ENCODE measurements around the gene PSMG1. TPM values are rescaled to one million over a fixed set of nuclear protein-coding genes. Genes with fewer than 3 reads are reported as not detected.

Gene PSMG1
- total and polyA plus RNA-seq, 12 donors = 14.8 to 29.4 (median 25.5) TPM

DNA sequence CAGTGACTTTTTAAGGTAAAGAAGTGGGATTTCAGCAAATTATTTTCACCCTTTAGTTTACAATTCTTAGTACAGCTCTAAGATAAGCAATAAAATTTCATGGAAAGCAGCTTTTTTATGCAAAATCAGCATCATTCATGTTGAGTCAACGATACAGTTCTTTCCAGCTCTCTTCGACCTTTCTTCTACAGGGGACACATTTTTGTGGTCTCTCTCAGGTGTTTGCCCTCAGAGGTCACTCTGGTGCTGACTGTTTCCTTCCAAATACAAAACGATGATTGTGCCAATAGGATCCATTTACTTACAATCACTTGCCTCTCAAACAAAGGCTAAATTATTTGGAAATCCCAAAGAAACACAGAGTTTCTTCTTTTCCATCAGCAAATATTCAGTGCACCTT is 51.0 kb downstream of the PSMG1 start:
- DNase-seq = no peak
- Histone ChIP-seq H3K4me3 (no peak overlapping the region), H3K27ac (no peak overlapping the region), H3K4me1 (peaks cover 0 to 8% (median 0%) of the 10 kb centered on the region in 9 donors), H3K36me3 (no peaks in the 10 kb centered on the region), H3K27me3 (no peaks in the 10 kb centered on the region), H3K9me3 (peaks cover 0 to 12% (median 0%) of the 10 kb centered on the region in 11 donors)
- WGBS, 2 donors = 79 to 94% methylated on average over 3 of the region's 3 CpGs
- ATAC-seq = no peak
- no peak for TF ChIP-seq CTCF (IDR thresholded peaks at IDR 0.05)
- intact Hi-C loops (cut with DNase I) = loop anchor here in 3 of 10 donors (5.0 to 10.0 kb wide), 3 partner anchors 330 to 627 kb away; no protein-coding TSS in a partner anchor

- no peaks in the 10 kb centered on the region for H3K27me3 ChIP-seq
- peaks cover 0 to 12% (median 0%) of the 10 kb centered on the region in 11 donors for H3K9me3 ChIP-seq
- H3K36me3 ChIP-seq = no peaks in the 10 kb centered on the region
- no peak overlapping the region for H3K4me3 ChIP-seq
- no peak for ATAC-seq
- H3K4me1 ChIP-seq = peaks cover 0 to 3% (median 0%) of the 10 kb centered on the region in 9 donors
- intact Hi-C loops (cut with DNase I) = loop anchor here in 3 of 10 donors (5.0 to 10.0 kb wide), 3 partner anchors 329 to 627 kb away; no protein-coding TSS in a partner anchor
- no peak for DNase-seq
- TF ChIP-seq CTCF (IDR thresholded peaks at IDR 0.05) = no peak
- no peak overlapping the region for H3K27ac ChIP-seq
- 78 to 88% methylated on average over 1 of the region's 1 CpG for WGBS, 2 donors
These were observed 51.5 kb downstream of the PSMG1 start for GRCh38 chr21:39131791-39132190.

- no peak for TF ChIP-seq CTCF (IDR thresholded peaks at IDR 0.05)
- Histone ChIP-seq H3K4me3 (no peak overlapping the region), H3K4me1 (peaks cover 0 to 25% (median 13%) of the 10 kb centered on the region in 9 donors), H3K27ac (no peak overlapping the region), H3K36me3 (no peaks in the 10 kb centered on the region), H3K27me3 (no peaks in the 10 kb centered on the region), H3K9me3 (peaks cover 0 to 28% (median 9%) of the 10 kb centered on the region in 11 donors)
- DNase-seq (no peak), ATAC-seq (no peak)
- WGBS, 2 donors = 68 to 78% methylated on average over 8 of the region's 8 CpGs
- intact Hi-C loops (cut with DNase I) = loop anchor here in 6 of 10 donors (2.0 to 10.0 kb wide), 5 partner anchors 123 to 393 kb away; partner anchors contain the start of gene ETS2 (in 2 of the 6)
These were observed 55.7 kb downstream of the PSMG1 start for GRCh38 chr21:39127506-39127905.

- DNase-seq (no peak), ATAC-seq (peak in 1 of 8 donors; percentile 5)
- Histone ChIP-seq H3K27me3 (no peaks in the 10 kb centered on the region), H3K4me1 (peaks cover 0 to 25% (median 13%) of the 10 kb centered on the region in 9 donors), H3K4me3 (no peak overlapping the region), H3K36me3 (no peaks in the 10 kb centered on the region), H3K27ac (peak overlapping the region in 4 of 10 donors; percentile 4 to 68 (median 38)), H3K9me3 (peaks cover 0 to 34% (median 9%) of the 10 kb centered on the region in 11 donors)
- 70 to 72% methylated on average over 4 of the region's 4 CpGs for WGBS, 2 donors
- intact Hi-C loops (cut with DNase I) = loop anchor here in 7 of 10 donors (1.0 to 10.0 kb wide), 7 partner anchors 122 to 392 kb away; partner anchors contain the start of gene ETS2 (in 4 of the 7)
- no peak for TF ChIP-seq CTCF (IDR thresholded peaks at IDR 0.05)
These were observed 56.8 kb downstream of the PSMG1 start for GRCh38 chr21:39126486-39126806.
